Activated CD8-positive, alpha-beta memory T cell treated with anti-CD3 and anti-CD28 coated beads, Interleukin-2, amount 50 U/mL, for 4 hours (primary cell): ENCODE results near the gene PRKCH.

Experiments
- DNase-seq: peaks from one replicate; pipeline ENCODE4 v3.0.0-alpha.2; 2020

PRKCH gene

GRCh38 chr14:61574514-61574807 lies 253.1 kb downstream of the PRKCH start:
- DNase-seq = no peak

GRCh38 chr14:61575126-61575525 lies 253.7 kb downstream of the PRKCH start:
- no peak for DNase-seq

- DNase-seq = no peak
Measured at GRCh38 chr14:61575551-61576150, 254.3 kb downstream of the PRKCH start.

- no peak for DNase-seq
Measured at GRCh38 chr14:61577506-61577931, 256.1 kb downstream of the PRKCH start.

GRCh38 chr14:61578745-61579144 lies 257.4 kb downstream of the PRKCH start:
- no peak for DNase-seq

GRCh38 chr14:61581340-61581739 lies 260.0 kb downstream of the PRKCH start:
- DNase-seq = no peak

- no peak for DNase-seq
Measured at GRCh38 chr14:61581955-61582615, 260.7 kb downstream of the PRKCH start.

GRCh38 chr14:61582815-61583214 lies 261.4 kb downstream of the PRKCH start:
- DNase-seq = no peak

- DNase-seq = no peak
Measured at GRCh38 chr14:61584331-61584741, 263.0 kb downstream of the PRKCH start.

GRCh38 chr14:61585598-61586543 lies 264.5 kb downstream of the PRKCH start:
- DNase-seq = no peak

GRCh38 chr14:61586544-61587055 lies 265.2 kb downstream of the PRKCH start:
- no peak for DNase-seq

- DNase-seq = no peak
Measured at GRCh38 chr14:61587081-61587713, 265.8 kb downstream of the PRKCH start.

- no peak for DNase-seq
Measured at GRCh38 chr14:61588419-61588901, 267.1 kb downstream of the PRKCH start.

- no peak for DNase-seq
Measured at GRCh38 chr14:61589691-61590581, 268.6 kb downstream of the PRKCH start.

GRCh38 chr14:61591862-61592261 lies 270.5 kb downstream of the PRKCH start:
- DNase-seq = no peak

GRCh38 chr14:61593330-61593729 lies 272.0 kb downstream of the PRKCH start:
- DNase-seq = no peak

- DNase-seq = no peak
Measured at GRCh38 chr14:61596990-61597389, 275.6 kb downstream of the PRKCH start.

- no peak for DNase-seq
Measured at GRCh38 chr14:61598980-61599379, 277.6 kb downstream of the PRKCH start.

- DNase-seq = no peak
Measured at GRCh38 chr14:61599942-61600341, 278.6 kb downstream of the PRKCH start.
